Neural cell (in vitro differentiated cells): ENCODE results near the gene GOLGA6L2. TPM values are rescaled to one million over a fixed set of nuclear protein-coding genes. Genes with fewer than 3 reads are reported as not detected.
"Not testable (repeated sequence)": the region's sequence is repeated elsewhere in the genome, so short reads cannot be mapped to it uniquely, and the experiment has no call there.

Experiments
- H2AFZ ChIP-seq: fragments of 200-600, 300-800 bp; sonication (generic), shearing (Covaris generic); 2 replicates; pipeline ENCODE4 v1.6.0; 2014; ENCODE audit warnings: low read depth, mild to moderate bottlenecking, antibody characterized with exemption, low read length, moderate library complexity
- H3F3A ChIP-seq: fragments of 200-600 bp; shearing (Covaris generic); 2 replicates; pipeline ENCODE4 v1.6.1; 2016; ENCODE audit warnings: mild to moderate bottlenecking, moderate library complexity, mixed read lengths, antibody characterized with exemption, low read length; ENCODE audit not compliant: insufficient read depth, poor library complexity, severe bottlenecking
- H3K27ac ChIP-seq: fragments of 200-600, 300-800 bp; sonication (generic), shearing (Covaris generic); 2 replicates; pipeline ENCODE4 v1.5.1; 2014; ENCODE audit warnings: mild to moderate bottlenecking, low read length, moderate library complexity
- H3K27me3 ChIP-seq: fragments of 300-800, 200-600 bp; sonication (generic), shearing (Covaris generic); 2 replicates; pipeline ENCODE4 v1.6.0; 2014; ENCODE audit warnings: mild to moderate bottlenecking, low read depth, low read length, moderate library complexity; ENCODE audit not compliant: insufficient read depth
- H3K36me3 ChIP-seq: fragments of 300-800, 200-600 bp; sonication (generic), shearing (Covaris generic); 2 replicates; pipeline ENCODE4 v1.5.1; 2014; ENCODE audit warnings: mild to moderate bottlenecking, antibody characterized with exemption, low read length, moderate library complexity; ENCODE audit not compliant: insufficient read depth
- H3K4me2 ChIP-seq: fragments of 300-800, 200-600 bp; sonication (generic), shearing (Covaris generic); 2 replicates; pipeline ENCODE4 v1.6.0; 2014; ENCODE audit warnings: mild to moderate bottlenecking, low read length
- H3K4me3 ChIP-seq: fragments of 300-800, 200-600 bp; sonication (generic), shearing (Covaris generic); 2 replicates; pipeline ENCODE4 v1.5.1; 2014; ENCODE audit warnings: mild to moderate bottlenecking, low read length, moderate library complexity
- H3K79me2 ChIP-seq: fragments of 200-600 bp; shearing (Covaris generic); replicated peaks from 2 replicates; pipeline ENCODE4 v1.6.0; 2014; ENCODE audit warnings: mild to moderate bottlenecking, low read length, moderate library complexity; ENCODE audit not compliant: insufficient read depth
- H3K9ac ChIP-seq: fragments of 300-800, 200-600 bp; sonication (generic), shearing (Covaris generic); 2 replicates; pipeline ENCODE4 v1.6.1; 2016; ENCODE audit warnings: mild to moderate bottlenecking, low read length, mixed read lengths
- H3K9me2 ChIP-seq: fragments of 200-600 bp; shearing (Covaris generic); 2 replicates; pipeline ENCODE4 v1.6.1; 2016; ENCODE audit warnings: mild to moderate bottlenecking, low read length, mixed read lengths; ENCODE audit not compliant: insufficient read depth
- H3K9me3 ChIP-seq: fragments of 200-600, 300-800 bp; sonication (generic), shearing (Covaris generic); 2 replicates; pipeline ENCODE4 v1.6.1; 2016; ENCODE audit warnings: mild to moderate bottlenecking, mixed run types, low read length, moderate library complexity, mixed read lengths
- H4K20me1 ChIP-seq: fragments of 200-600 bp; shearing (Covaris generic); 2 replicates; pipeline ENCODE4 v1.6.1; 2016; ENCODE audit warnings: mild to moderate bottlenecking, mixed run types; ENCODE audit not compliant: insufficient read depth
- CTCF ChIP-seq: fragments of 450-650 bp; IDR thresholded peaks from 2 replicates; pipeline ENCODE4 v1.5.1; 2014; ENCODE audit warnings: antibody characterized with exemption, mild to moderate bottlenecking, moderate library complexity; ENCODE audit not compliant: poor library complexity, severe bottlenecking
- EP300 ChIP-seq: fragments of 450-650 bp; conservative IDR thresholded peaks from 2 replicates; pipeline ENCODE4 v1.6.1; 2014; ENCODE audit warnings: antibody characterized with exemption, mild to moderate bottlenecking, moderate library complexity; ENCODE audit not compliant: poor library complexity, severe bottlenecking
- EZH2 ChIP-seq: fragments of 200-600, 300-800 bp; shearing (Covaris generic), sonication (generic); IDR thresholded peaks from 2 replicates; pipeline ENCODE4 v1.6.1; 2014; ENCODE audit warnings: antibody characterized with exemption, low read length, borderline replicate concordance, mild to moderate bottlenecking; ENCODE audit not compliant: insufficient read depth, poor library complexity, severe bottlenecking
- MXI1 ChIP-seq: fragments of 450-650 bp; conservative IDR thresholded peaks from 2 replicates; pipeline ENCODE4 v1.6.1; 2014; ENCODE audit warnings: antibody characterized with exemption, mild to moderate bottlenecking; ENCODE audit not compliant: poor library complexity, severe bottlenecking
- POLR2AphosphoS5 ChIP-seq: IDR thresholded peaks from 2 replicates; pipeline ENCODE4 v1.6.1; 2012
- RAD21 ChIP-seq: fragments of 450-650 bp; conservative IDR thresholded peaks from 2 replicates; pipeline ENCODE4 v1.6.1; 2014; ENCODE audit warnings: antibody characterized with exemption, mild to moderate bottlenecking, moderate library complexity
- REST ChIP-seq: IDR thresholded peaks from 2 replicates; pipeline ENCODE4 v1.6.1; 2012; ENCODE audit warnings: borderline replicate concordance
- SMC3 ChIP-seq: fragments of 450-650 bp; conservative IDR thresholded peaks from 2 replicates; pipeline ENCODE4 v1.6.1; 2014; ENCODE audit warnings: antibody characterized with exemption, mild to moderate bottlenecking, moderate library complexity; ENCODE audit not compliant: poor library complexity
- TAF1 ChIP-seq: IDR thresholded peaks from 2 replicates; pipeline ENCODE4 v1.6.1; 2012; ENCODE audit warnings: low read depth
- polyA plus RNA-seq: library from polyadenylated mRNA; depleted of rRNA; stranded (reverse); fragments of >200 nt; gene quantifications from 2 replicates; pipeline ENCODE4 v1.2.3, GENCODE V29; 2014

GOLGA6L2 gene
- polyA plus RNA-seq, 1 donor from 2014 or later: not detected

GRCh38 chr15:23436421-23436820 is 10.6 kb downstream of the GOLGA6L2 start:
- H3F3A ChIP-seq: no peaks in the 10 kb centered on the region
- no peak overlapping the region for H3K27ac ChIP-seq
- H4K20me1 ChIP-seq: no peaks in the 10 kb centered on the region
- no peak overlapping the region for H2AFZ ChIP-seq
- H3K9me3 ChIP-seq: no peaks in the 10 kb centered on the region
- no peaks in the 10 kb centered on the region for H3K79me2 ChIP-seq
- H3K9me2 ChIP-seq: no peaks in the 10 kb centered on the region
- no peaks in the 10 kb centered on the region for H3K27me3 ChIP-seq
- TF ChIP-seq EP300 (no peak), MXI1 (no peak), REST (no peak), SMC3 (no peak), TAF1 (no peak), EZH2 (no peak), POLR2AphosphoS5 (no peak), CTCF (no peak), RAD21 (no peak)
- H3K4me2 ChIP-seq: no peak overlapping the region
- H3K4me3 ChIP-seq: no peak overlapping the region
- no peak overlapping the region for H3K9ac ChIP-seq
- no peaks in the 10 kb centered on the region for H3K36me3 ChIP-seq

GRCh38 chr15:23434699-23435098 is 12.3 kb downstream of the GOLGA6L2 start:
- not testable (repeated sequence) for H3K4me2 ChIP-seq, H3K4me3 ChIP-seq, H3K36me3 ChIP-seq, H3K27me3 ChIP-seq, H2AFZ ChIP-seq, H3K9ac ChIP-seq, H4K20me1 ChIP-seq, H3F3A ChIP-seq, H3K27ac ChIP-seq, H3K79me2 ChIP-seq, H3K9me3 ChIP-seq, H3K9me2 ChIP-seq

- not testable (repeated sequence) for H3K4me3 ChIP-seq, H3K9me3 ChIP-seq, H3K27ac ChIP-seq, H3K9ac ChIP-seq, H3F3A ChIP-seq, H3K79me2 ChIP-seq, H3K4me2 ChIP-seq, H3K36me3 ChIP-seq, H3K9me2 ChIP-seq, H3K27me3 ChIP-seq, H2AFZ ChIP-seq, H4K20me1 ChIP-seq
Observed at GRCh38 chr15:23425327-23425726, 21.7 kb downstream of the GOLGA6L2 start.
